GM19455 (cell line): ENCODE data around the gene KIAA1191.
"Not testable (repeated sequence)": the region's sequence is repeated elsewhere in the genome, so short reads cannot be mapped to it uniquely, and the experiment has no call there.

Source experiments
- ATAC-seq: cut with Tn5 transposase; IDR thresholded peaks from one replicate; pipeline ENCODE4 v1.9.1; 2021; ENCODE audit not compliant: unreplicated experiment

The KIAA1191 gene, protein sequence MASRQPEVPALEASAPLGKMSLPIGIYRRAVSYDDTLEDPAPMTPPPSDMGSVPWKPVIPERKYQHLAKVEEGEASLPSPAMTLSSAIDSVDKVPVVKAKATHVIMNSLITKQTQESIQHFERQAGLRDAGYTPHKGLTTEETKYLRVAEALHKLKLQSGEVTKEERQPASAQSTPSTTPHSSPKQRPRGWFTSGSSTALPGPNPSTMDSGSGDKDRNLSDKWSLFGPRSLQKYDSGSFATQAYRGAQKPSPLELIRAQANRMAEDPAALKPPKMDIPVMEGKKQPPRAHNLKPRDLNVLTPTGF

DNA sequence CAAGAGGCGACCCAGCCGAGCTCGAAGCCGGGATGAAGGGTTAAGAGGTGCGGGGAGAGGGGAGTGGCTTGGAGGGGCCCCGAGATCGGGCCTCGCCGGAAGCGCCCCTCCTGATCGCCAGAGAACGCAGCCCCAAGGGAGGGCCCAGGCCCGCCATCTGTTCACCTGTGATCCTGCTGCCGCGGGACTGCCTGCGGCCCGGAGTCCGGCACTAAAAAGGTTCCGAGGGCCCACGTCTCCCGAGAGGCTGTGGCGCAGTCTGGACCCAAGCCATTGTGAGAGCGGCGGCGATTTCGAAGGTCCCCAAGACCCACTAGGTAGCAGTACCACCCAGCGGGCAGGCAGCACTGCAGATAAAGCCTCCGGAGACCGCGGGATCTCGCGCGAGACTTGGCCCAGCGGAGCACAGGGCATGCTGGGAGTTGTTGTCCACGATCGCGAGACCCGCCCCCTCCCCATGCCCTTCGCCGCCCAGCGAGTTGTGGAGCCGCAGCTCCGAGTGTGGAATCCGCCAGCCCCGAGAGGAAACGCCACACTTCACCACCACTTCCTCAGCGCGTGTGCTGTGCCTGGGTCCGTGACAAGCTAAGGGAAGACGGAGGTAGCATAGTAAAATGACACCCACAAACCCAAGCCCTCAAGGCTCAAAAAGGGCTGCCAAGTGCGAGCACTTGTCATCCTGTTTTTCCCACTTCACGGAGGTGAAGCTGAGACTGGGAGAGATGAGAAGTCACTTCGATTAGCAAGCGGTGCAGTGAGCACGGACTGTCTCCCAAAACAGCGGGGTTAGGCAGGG lies at the start of gene KIAA1191:
Gene KIAA1191 (minus strand): TSS at position 328 of the 796 bp plus-strand sequence. CDS start 2,256 bp downstream, outside the sequence.
- peak; percentile 89 for ATAC-seq

DNA sequence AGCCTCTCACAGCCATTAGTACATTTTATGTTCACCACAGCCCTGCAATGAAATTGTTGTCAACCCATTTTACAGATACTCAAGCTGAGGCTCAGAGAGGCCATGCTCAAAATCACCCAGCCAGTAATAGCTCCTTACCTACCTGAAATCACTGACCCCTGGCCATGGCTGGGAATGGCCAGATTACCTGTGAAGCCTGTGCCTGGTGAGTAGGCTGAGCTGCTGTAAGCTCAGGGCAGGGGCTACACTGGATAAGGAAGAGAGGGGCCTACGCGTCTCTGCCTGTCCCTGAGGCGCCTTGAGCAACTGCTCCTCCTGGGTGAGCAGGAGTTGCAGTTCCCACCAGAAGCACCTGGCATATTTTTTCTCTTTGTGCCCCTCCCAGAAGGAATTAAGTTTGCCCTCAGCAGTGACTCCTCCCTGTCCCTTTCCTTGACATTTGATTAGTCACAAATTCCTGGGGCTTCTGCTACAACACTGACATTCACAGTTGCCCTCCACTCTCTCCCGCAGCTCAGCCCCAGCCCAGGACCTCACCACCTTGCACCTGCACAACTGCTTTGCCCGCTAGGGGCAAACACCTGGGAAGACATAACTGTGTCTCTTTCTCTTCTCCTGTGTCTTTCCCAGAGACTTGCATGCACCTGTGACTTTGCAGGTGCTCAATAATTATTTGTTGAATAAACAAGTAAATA lies 49.1 kb upstream of the KIAA1191 start:
- no peak for ATAC-seq

DNA sequence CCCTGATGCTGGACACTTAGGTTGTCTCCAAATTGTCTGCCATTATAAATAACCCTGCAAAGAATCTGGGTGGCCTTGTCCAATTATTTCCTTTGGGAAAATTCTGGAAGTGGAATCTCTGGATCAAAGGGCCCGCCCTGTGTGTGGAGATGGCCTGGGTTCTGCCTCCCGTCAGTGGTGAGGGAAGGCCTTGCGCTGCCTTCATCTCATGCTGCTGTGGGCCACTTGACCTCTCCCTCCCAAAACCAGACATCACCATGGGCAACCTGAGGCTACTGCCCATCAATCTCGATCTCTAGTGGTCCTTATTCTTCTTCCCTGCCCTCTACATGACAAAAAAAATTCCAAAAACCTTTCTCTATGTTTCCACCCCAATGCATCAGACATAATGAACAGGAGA lies 48.2 kb upstream of the KIAA1191 start:
- no peak for ATAC-seq

DNA sequence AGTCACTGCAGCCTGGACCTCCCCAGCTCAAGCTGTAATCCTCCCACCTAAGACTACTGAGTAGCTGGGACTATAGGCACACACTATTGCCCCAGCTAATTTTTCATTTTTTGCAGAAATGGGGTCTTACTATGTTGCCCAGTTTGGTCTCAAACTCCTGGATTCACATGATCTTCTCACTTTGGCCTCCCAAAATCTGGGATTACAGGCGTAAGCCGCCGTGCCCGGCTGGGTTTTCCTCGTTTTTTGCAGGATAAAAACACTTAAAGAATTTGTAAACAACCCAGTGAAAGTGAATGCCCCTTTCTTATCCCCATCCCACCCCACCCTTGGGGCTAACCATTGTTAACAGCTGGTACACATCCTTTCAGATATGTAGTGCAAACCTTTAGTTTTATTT lies 47.0 kb upstream of the KIAA1191 start:
- ATAC-seq = no peak

DNA sequence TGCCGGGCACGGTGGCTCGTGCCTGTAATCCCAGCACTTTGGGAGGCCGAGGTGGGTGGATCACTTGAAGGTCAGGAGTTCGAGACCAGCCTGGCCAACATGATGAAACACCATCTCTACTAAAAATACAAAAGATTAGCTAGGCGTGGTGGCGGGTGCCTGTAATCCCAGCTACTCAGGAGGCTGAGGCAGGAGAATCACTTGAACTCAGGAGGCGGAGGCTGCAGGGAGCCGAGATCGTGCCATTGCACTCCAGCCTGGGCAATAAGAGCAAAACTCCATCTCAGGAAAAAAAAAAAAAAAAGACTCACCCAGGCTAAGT lies 46.6 kb upstream of the KIAA1191 start:
- not testable (repeated sequence) for ATAC-seq

DNA sequence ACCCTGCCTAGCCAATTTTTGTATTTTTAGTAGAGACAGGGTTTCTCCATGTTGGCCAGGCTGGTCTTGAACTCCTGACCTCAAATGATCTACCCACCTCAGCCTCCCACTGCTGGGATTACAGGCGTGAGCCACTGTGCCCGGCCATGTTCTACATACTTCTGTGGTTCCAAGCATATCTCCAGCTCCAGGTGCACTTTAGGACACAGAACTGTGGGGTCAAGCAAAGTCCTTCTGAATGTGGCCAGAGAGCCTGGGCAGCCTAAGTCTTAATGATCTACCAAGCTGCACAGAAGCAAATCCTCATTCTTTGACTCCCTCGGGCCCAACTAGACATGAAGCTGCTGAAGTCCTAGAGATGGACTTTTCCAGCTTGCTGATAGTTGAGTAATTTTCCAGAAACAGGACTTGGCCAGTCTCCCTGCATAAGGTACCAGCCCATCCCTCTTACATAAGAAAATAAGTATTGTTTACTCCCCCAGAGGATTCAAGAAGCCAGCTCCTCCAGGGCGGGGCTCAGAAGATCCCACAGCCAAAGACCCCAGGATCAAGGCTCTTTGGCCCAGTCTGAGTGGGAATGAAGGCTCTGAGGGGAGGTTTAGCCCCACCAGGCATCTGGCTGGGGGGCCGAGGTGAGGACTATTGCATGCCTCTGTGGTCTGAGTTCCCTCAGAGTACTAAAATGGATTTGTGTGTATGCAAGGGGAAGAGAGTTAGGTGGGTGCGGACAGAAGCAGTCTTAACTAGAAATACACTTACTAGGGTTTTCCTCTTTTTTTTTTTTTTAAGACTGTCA lies 46.1 kb upstream of the KIAA1191 start:
- no peak for ATAC-seq

DNA sequence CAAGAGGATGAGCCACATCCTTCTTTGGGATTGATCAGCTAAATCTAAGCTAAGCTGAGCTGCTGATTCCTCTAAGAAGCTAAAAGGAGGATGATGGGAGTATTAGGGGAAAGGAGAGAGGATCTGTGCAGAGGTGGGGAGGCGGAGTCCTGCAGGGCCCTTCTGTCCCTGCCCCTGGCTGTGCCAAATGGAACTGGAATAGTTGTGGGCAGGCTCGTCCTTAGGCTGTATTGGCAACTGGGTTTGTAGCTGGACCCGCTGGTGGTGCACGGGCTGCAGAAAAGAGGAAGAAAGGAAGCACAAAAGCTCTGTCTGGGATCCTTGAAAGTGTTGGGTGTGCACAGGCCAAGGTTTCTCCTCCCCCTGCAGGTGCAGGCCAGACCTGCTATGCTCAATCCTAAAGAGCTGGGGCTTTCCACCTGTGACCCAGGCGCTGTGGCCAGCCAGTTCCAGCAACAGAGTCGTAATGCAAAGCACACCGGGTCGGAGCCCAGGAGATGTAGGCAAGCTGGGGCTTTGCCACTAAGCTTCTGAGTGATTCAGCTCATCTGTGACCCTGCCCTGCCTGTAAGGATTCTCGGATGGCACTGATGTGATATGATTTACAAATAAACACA lies 45.0 kb upstream of the KIAA1191 start:
- no peak for ATAC-seq

DNA sequence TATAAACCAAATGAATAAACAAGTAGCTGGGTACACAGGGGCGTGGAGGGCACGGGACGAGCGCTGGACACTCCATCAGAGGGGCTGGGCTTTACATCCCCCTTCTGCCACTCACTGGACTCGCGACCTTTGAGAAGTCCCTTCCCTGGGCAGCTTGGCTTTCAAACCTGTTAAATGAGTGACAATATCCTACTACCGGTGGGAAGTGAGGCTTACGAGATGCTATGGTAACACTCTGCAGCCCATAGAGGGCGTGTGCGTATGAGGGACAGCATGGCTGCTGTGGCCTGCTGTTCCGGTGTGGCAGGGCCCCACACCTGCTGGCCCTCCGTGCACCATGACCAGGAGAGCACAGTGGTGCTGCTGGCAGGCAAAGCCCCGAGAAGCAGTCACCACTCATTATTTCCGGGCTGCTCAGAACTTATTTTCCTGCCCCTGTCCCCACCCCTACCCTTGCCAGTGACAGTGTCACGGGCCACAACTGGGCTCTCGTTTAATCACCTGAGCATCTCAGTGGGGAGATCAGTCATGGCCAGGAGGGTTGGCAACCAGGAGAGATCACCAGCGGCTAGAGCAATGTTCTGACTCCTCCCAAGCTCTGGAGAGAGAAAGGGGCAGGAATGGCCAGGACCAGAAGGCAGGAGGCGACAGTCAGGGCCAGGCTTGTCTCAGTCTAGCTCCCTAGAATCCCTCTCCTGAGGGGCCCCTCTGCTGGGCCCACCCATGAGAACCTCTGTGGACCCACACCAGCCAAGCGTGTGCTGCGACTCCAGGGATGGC lies 44.3 kb upstream of the KIAA1191 start:
- ATAC-seq = no peak

DNA sequence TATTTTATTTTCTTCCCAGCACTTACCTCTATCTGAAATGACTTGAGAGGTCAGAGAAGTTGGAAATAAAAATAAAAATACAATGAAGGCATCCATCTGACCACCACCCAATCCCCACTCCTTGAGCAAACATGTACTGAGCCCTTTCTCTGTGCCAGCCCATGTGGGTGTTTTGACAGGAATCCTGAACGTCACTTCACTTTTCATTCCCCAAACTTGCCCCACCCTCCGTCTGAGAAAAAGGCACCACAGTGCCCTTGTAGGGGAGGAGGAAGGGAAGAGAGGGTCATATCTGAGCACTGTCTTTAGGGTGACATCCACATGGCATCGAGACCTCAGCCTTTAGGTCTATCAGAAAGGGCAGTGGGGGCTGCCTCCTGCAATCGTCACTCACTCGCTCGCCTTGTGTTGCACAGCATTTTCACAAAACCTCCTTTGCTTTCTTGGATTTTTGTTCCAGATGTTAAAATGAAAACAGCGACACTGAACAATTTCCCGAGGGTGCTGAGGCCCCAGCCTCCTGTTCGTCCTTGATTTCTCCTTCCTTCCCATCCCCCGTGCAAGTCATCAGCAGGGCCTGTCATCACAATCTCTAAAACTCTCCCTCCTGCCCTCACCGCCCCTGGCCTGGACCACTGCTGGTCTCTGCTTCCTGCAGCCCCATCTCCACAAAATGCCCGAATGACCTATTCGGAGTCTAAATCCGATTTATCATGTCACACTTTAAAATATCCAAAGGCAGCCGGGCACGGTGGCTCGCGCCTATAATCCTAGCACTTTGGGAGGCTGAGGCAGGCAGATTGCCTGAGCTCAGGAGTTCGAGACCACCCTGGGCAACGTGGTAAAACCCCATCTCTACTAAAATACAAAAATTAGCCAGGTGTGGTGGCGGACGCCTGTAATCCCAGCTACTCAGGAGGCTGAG lies 40.0 kb upstream of the KIAA1191 start:
- ATAC-seq = no peak

DNA sequence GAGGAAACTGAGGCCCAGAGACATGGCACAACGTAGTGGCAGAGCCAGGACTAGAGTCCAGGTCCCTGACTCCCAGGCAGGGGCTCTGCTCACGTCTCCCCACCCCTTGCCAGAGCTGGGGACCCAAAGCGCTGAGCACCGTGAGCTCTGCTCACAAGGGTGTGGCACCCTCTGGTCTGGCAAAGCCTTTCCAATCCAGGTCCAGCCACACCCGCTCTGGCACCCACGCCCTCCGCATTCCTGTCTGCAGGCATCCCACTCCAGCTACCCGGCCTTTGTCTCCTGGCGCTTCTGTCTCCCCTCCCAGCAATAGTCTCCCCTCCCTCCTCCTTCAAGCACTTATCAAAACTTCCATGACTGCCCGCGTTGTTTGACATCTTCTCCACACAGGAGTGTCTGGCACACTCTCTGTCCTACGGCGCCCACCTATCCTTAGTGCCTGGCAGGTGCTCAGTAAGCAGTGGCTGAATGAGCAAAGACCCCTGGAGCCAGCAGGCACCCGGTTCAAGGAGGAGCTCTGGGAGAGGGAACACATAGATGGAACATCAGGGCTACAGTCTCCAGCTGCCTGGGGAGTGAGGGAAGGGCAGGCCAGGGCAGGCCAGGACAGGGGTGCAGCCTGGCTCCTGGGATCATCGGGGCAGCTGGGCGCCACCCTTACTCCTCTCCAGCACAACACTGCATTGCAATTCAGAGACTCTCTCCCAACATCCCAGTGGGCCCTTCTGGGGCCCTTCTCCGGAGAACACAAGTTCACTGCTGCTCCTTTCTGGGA lies 39.0 kb upstream of the KIAA1191 start:
- ATAC-seq = no peak

DNA sequence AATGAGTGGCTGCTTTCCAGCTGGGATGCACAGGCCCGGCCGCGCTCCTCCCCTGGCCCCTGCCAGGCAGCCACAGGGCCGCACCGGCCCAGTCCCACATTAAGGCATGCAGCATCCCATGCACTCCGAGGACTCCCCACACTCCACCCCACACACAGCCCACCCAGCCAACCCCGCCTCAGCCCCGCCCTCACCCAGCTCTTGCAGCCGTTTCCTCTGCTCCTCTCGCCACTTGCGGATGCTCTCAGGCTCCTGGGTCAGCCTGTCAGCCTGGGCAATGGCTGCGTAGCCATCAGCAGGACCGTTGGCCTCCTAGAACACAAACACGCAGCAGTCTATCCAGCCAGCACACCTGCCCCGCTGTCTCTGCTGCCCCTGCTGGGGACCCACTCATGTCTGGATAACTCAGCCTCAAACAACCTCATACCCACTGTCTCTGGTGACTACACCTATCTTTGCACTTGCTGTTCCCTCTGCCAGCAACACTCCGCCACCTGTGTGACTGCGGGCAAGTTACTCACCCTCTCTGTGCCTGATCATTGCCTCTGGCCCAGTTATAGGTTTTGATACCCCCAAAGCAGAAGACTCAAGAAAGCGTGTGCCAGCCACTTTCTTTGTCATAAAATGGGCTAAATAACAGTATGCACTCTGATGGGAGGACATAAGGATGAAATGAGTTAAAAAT lies 36.3 kb upstream of the KIAA1191 start:
- ATAC-seq = no peak

DNA sequence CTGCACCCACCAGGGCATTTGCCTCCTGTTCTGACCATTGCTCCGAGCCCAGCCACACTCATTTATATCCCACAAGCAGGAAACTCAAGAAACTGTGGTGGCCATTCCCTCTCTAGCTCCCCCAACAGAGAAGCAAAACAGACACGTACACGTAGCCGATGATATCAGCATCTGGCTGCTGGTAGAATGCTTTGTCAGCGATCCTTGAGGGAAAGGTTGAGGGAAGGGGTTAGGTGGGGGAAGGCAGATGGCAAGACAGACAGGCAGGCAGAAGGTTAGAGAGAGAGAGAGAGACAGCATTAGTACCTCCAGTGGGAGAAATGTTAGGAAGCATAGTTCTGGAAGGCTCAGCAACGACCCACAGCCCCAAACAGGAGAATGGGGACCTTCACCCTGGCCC lies 34.8 kb upstream of the KIAA1191 start:
- no peak for ATAC-seq

DNA sequence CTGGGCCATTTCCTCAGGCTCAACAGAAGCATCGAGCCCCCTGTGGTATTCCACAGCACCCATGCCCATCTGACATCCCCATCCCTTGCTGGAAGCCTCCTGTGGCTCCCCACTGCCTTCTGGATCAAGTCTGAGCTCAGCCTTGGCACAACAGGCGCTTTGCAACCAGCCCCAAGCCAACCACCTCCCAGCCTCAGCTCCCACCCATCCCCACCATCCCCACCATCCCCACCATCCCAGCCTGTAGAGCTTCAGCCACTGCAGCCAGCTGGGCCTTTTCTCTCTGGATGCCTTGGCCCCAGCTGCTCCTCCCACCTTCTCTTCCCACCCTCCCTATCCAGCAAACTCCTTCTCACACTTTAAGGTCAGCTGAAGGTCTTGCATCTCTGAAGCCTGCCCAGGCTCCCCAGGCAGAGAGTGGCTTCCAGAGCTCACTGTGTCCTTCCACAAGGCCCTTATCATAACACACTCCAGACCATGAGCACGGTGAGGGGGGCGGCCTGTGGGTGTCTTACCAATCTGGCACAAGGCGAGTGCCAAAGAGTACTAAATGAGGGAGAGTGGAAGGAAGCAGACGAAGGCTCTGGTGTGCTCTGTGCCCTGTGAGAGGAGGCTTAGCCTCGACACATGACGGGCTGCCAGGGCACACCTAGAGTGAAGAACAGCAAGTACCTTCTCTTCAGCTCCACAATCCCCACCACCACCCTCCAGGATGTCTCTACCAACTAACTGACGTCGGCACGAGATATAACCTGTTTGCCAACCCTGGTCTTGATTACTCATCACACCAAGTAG lies 33.5 kb upstream of the KIAA1191 start:
- ATAC-seq = no peak

DNA sequence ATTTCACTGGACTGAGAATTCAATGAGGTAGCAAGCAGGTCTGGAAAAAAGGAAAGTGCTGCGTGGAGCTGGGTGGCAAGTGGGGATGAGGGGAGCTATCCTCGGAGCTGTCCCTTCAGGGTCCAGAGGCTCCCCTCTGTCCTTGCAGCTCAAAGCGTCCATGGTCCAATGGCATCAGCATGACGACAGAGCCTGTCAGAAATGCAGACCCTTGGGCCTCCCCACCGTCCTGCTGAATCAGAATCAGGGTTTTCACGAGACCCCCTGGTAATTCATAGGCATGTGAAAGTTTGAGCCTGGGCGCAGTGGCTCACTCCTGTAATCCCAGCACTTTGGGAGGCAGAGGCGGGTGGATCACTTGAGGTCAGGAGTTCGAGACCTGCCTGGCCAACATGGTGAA lies 32.5 kb upstream of the KIAA1191 start:
- no peak for ATAC-seq

DNA sequence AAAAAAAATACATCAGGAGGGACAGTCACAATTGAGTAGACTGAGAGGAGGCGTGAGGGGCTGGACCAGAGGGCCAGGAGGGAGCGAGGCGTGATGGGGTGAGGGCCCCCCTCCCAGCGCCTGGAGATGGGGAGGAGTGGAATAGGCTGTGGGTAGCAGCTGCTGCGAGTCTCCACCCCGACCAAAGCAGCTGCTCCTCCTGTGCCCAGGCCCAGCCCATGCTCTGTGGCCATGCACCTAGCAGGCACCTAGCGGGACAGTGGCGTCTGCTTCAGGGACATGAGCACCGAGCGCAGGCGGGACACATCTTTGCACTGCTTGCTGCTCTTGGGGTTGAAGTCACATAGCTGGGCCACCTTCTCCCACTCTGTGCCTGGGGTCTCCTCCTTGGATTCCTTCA lies 31.0 kb upstream of the KIAA1191 start:
- no peak for ATAC-seq

DNA sequence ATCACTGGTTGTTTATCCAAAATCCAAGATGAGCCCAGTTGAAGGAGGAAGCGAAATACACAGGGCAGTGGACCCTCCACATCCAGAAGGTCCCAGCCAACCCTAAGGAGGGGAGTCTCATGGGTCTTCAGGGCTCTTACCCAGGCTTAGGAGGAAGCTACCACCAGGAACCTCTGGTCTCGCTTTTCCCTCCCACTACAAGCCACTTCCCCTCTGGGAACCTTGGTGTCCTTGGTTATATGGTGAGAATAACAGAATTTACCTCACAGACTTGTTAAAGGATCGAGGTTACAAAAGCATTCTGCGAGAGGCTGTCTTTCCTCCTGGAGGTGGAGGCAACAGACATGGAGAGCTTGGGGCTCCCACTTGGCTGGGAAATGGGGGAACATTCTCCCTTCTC lies 30.4 kb upstream of the KIAA1191 start:
- ATAC-seq = no peak

DNA sequence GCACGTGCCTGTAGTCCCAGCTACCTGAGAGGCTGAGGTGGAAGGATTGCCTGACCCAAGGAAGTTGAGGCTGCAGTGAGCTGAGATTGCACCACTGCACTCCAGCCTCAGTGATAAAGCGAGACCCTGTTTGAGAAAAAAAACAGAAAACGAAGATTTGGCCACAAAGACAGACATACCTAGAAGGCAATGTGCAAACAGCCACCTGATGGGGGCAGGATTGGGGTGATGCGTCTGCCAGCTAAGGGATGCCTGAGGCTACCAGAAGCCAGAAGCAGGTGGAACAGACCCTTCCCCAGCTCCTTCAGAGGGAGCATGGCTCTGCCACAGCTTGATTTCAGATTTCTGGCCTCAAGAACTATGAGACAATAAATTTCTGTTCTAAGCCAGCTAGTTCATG lies 29.9 kb upstream of the KIAA1191 start:
- ATAC-seq = no peak
